GM23338 (cell line): ENCODE results near the gene ANKRD11. TPM values are rescaled to one million over a fixed set of nuclear protein-coding genes. Genes with fewer than 3 reads are reported as not detected.

Experiments used
- ATAC-seq: fragments of 200-7000 bp; cut with Tn5 transposase; 3 replicates; pipeline ENCODE4 v1.9.1; 2020
- DNase-seq: peaks from one replicate; pipeline ENCODE4 v3.0.0-alpha.2; 2015; ENCODE audit warnings: low spot score
- H2AFZ ChIP-seq: fragments of 200-600 bp; sonication (generic); 2 replicates; pipeline ENCODE4 v1.8.0; 2016; ENCODE audit warnings: antibody characterized with exemption, mild to moderate bottlenecking, moderate library complexity
- H3F3A ChIP-seq: fragments of 200-600 bp; sonication (generic); replicated peaks from 2 replicates; pipeline ENCODE4 v1.8.0; 2017; ENCODE audit warnings: antibody characterized with exemption, mixed run types, low read depth
- H3K27ac ChIP-seq: fragments of 200-600 bp; sonication (generic); 2 replicates; pipeline ENCODE4 v1.6.1; 2016; ENCODE audit warnings: low read depth
- H3K27me3 ChIP-seq: fragments of 200-600 bp; sonication (generic); 2 replicates; pipeline ENCODE4 v1.8.0; 2016; ENCODE audit warnings: mild to moderate bottlenecking, mixed run types, moderate library complexity; ENCODE audit not compliant: insufficient read depth
- H3K36me3 ChIP-seq: fragments of 200-600 bp; sonication (generic); 2 replicates; pipeline ENCODE4 v1.8.0; 2016; ENCODE audit warnings: mild to moderate bottlenecking; ENCODE audit not compliant: insufficient read depth
- H3K4me1 ChIP-seq: fragments of 200-600 bp; sonication (generic); 2 replicates; pipeline ENCODE4 v1.8.0; 2016; ENCODE audit warnings: mild to moderate bottlenecking, moderate library complexity; ENCODE audit not compliant: insufficient read depth
- H3K4me2 ChIP-seq: fragments of 200-600 bp; sonication (generic); 2 replicates; pipeline ENCODE4 v1.7.1; 2017; ENCODE audit warnings: mixed run types
- H3K4me3 ChIP-seq: fragments of 200-600 bp; sonication (generic); 2 replicates; pipeline ENCODE4 v1.6.1; 2016; ENCODE audit warnings: mixed run types
- H3K79me2 ChIP-seq: fragments of 200-600 bp; sonication (generic); replicated peaks from 2 replicates; pipeline ENCODE4 v1.8.0; 2017; ENCODE audit warnings: mild to moderate bottlenecking; ENCODE audit not compliant: insufficient read depth
- H3K9me2 ChIP-seq: fragments of 200-600 bp; sonication (generic); 2 replicates; pipeline ENCODE4 v1.8.0; 2017; ENCODE audit not compliant: insufficient read depth
- H4K20me1 ChIP-seq: fragments of 200-600 bp; sonication (generic); replicated peaks from 2 replicates; pipeline ENCODE4 v1.8.0; 2017; ENCODE audit warnings: mild to moderate bottlenecking; ENCODE audit not compliant: insufficient read depth
- H3K27ac Mint-ChIP-seq: 2 replicates; pipeline ENCODE4 v1.8.0; 2020; ENCODE audit warnings: inconsistent platforms, mild to moderate bottlenecking, moderate library complexity, mixed read lengths
- H3K27me3 Mint-ChIP-seq: 3 replicates; pipeline ENCODE4 v1.8.0; 2022; ENCODE audit warnings: low read depth, mild to moderate bottlenecking, moderate library complexity, mixed read lengths, inconsistent platforms; ENCODE audit not compliant: insufficient read depth, poor library complexity
- H3K36me3 Mint-ChIP-seq: 3 replicates; pipeline ENCODE4 v1.8.0; 2021; ENCODE audit warnings: low read depth, mild to moderate bottlenecking, inconsistent platforms, moderate library complexity, mixed read lengths
- H3K4me1 Mint-ChIP-seq: 3 replicates; pipeline ENCODE4 v1.8.0; 2020; ENCODE audit warnings: mild to moderate bottlenecking, inconsistent platforms, mixed read lengths
- H3K4me3 Mint-ChIP-seq: 3 replicates; pipeline ENCODE4 v1.8.0; 2021; ENCODE audit warnings: moderate library complexity, mild to moderate bottlenecking, inconsistent platforms, mixed read lengths
- H3K9me3 Mint-ChIP-seq: 3 replicates; pipeline ENCODE4 v1.8.0; 2020; ENCODE audit warnings: moderate library complexity, mild to moderate bottlenecking, inconsistent platforms, mixed read lengths
- CREB1 ChIP-seq: fragments of 250-450 bp; sonication (Bioruptor Pico); IDR thresholded peaks from 2 replicates; pipeline ENCODE4 v1.5.0; 2020; ENCODE audit warnings: low read depth, mild to moderate bottlenecking, moderate library complexity
- EZH2 ChIP-seq: fragments of 200-600 bp; sonication (generic); IDR thresholded peaks from one replicate; pipeline ENCODE4 v1.8.0; 2017; ENCODE audit warnings: antibody characterized with exemption, mild to moderate bottlenecking, low read depth; ENCODE audit not compliant: unreplicated experiment
- EZH2phosphoT487 ChIP-seq: fragments of 200-600 bp; sonication (generic); IDR thresholded peaks from one replicate; pipeline ENCODE4 v1.8.1; 2018; ENCODE audit warnings: antibody characterized with exemption; ENCODE audit not compliant: unreplicated experiment
- JUNB ChIP-seq: IDR thresholded peaks from one replicate; pipeline ENCODE4 v1.6.1; 2016; ENCODE audit warnings: antibody characterized with exemption; ENCODE audit not compliant: unreplicated experiment
- NANOG ChIP-seq: IDR thresholded peaks from 2 replicates; pipeline ENCODE4 v1.6.1; 2016; ENCODE audit warnings: antibody characterized with exemption, borderline replicate concordance
- POLR2AphosphoS5 ChIP-seq: IDR thresholded peaks from 2 replicates; pipeline ENCODE4 v1.6.1; 2016; ENCODE audit warnings: antibody characterized with exemption, low read depth
- REST ChIP-seq: IDR thresholded peaks from one replicate; pipeline ENCODE4 v1.6.1; 2018; ENCODE audit warnings: antibody characterized with exemption; ENCODE audit not compliant: unreplicated experiment
- ZNF114 ChIP-seq: fragments of 250-450 bp; sonication (Bioruptor Pico); IDR thresholded peaks from 2 replicates; pipeline ENCODE4 v1.5.0; 2020; ENCODE audit warnings: mild to moderate bottlenecking, moderate library complexity
- ZNF331 ChIP-seq: fragments of 250-450 bp; sonication (Bioruptor Pico); IDR thresholded peaks from 2 replicates; pipeline ENCODE4 v1.5.0; 2020; ENCODE audit warnings: low read depth, mild to moderate bottlenecking, moderate library complexity
- ZNF462 ChIP-seq: fragments of 250-450 bp; sonication (Bioruptor Pico); IDR thresholded peaks from 2 replicates; pipeline ENCODE4 v1.5.0; 2020; ENCODE audit warnings: mild to moderate bottlenecking, moderate library complexity
- polyA plus RNA-seq: library from polyadenylated mRNA; unstranded; fragments of >200 nt; fragmentation: Nextera tagmentation; extraction: Ambion mirVana; gene quantifications from 2 replicates; pipeline ENCODE4 v1.2.1, GENCODE V29; 2016
- total RNA-seq: library from RNA; depleted of rRNA; stranded (reverse); fragments of >200 nt; shearing (Covaris generic); gene quantifications from 2 replicates; pipeline ENCODE4 v1.2.3, GENCODE V29; 2014

The ANKRD11 gene
- total and polyA plus RNA-seq, 2 experiments from 2014 or later: 130 to 159 TPM

GRCh38 chr16:89473791-89474414 is 16.5 kb downstream of the ANKRD11 start (continued):
- TF ChIP-seq ZNF462 (CRISPR knock-in tag) (no peak), CREB1 (CRISPR knock-in tag) (no peak), ZNF331 (CRISPR knock-in tag) (no peak), JUNB (no peak)

- peaks cover 8% of the 10 kb centered on the region for H3K27me3 Mint-ChIP-seq
- 0 out of 2 replicates have a peak, but pooled peaks cover 4% of the 10 kb centered on the region for H3K36me3 ChIP-seq
- peaks cover 6% of the 10 kb centered on the region; the same call in 1 of the 2 replicates for H3F3A ChIP-seq
- H2AFZ ChIP-seq: no peak overlapping the region
- H4K20me1 ChIP-seq: peaks cover 97% of the 10 kb centered on the region
- DNase-seq (no peak), ATAC-seq (no peak)
- H3K4me3 Mint-ChIP-seq: no peak overlapping the region
- no peaks in the 10 kb centered on the region; the same call in 2 of the 3 replicates for H3K9me3 Mint-ChIP-seq
- no peak overlapping the region for H3K4me3 ChIP-seq
- H3K27ac ChIP-seq: peak overlapping the region; percentile 45; the same call in 1 of the 2 replicates
- peaks cover 8% of the 10 kb centered on the region for H3K36me3 Mint-ChIP-seq
- no peaks in the 10 kb centered on the region for H3K9me2 ChIP-seq
- peaks cover 100% of the 10 kb centered on the region for H3K79me2 ChIP-seq
- no peak overlapping the region for H3K4me2 ChIP-seq
- H3K4me1 Mint-ChIP-seq: peaks cover 51% of the 10 kb centered on the region
- peaks cover 50% of the 10 kb centered on the region for H3K4me1 ChIP-seq
- no peaks in the 10 kb centered on the region for H3K27me3 ChIP-seq
- H3K27ac Mint-ChIP-seq: no peak overlapping the region
- TF ChIP-seq POLR2AphosphoS5 (no peak), REST (no peak), ZNF114 (no peak), ZNF331 (CRISPR knock-in tag) (no peak), NANOG (no peak), EZH2phosphoT487 (no peak), EZH2 (no peak)
Measured at GRCh38 chr16:89473136-89473712, 17.1 kb downstream of the ANKRD11 start.
